ENCODE measurements around the gene HSD17B1. TPM values are rescaled to one million over a fixed set of nuclear protein-coding genes. Genes with fewer than 3 reads are reported as not detected.

HSD17B1 gene
- total RNA-seq, 1 experiment from 2014 or later, result 0.22 TPM

DNA sequence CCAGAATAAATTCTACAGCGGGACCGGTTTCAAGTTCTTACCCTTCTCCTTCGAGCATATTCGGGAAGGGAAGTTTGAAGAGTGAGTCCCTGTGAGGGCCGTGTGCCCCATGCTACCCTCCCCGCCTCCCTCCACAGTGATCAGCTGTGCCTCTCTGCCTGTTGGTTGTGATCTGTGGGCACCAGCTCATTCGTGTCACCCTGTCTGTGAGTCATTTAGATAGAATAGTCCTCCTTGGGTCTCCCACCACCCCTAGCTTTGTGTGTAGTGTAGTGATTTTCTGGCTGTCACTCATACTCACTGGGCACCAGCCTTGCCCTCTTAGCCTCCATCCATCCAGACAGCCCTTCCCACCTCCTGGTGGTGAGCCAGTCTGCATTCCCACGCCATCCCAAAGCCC, 31.7 kb upstream of the HSD17B1 start:
- no peak overlapping the region for H3K27ac ChIP-seq (ENCODE audit: low read length)
- H3K4me3 ChIP-seq (ENCODE audit: low read length), result no peak overlapping the region
- no peaks in the 10 kb centered on the region for H3K79me2 ChIP-seq (ENCODE audit: low read length)
- H3K4me1 ChIP-seq (ENCODE audit: low read length), result peaks cover 5% of the 10 kb centered on the region
- H2AFZ ChIP-seq (ENCODE audit: low read length), result no peak overlapping the region
- DNase-seq, result no peak
- no peaks in the 10 kb centered on the region for H3K36me3 ChIP-seq (ENCODE audit: insufficient read depth, low read length)
- no peaks in the 10 kb centered on the region for H3K9me2 ChIP-seq (replicated peaks; ENCODE audit: insufficient read depth, low read length)
- H4K20me1 ChIP-seq (ENCODE audit: insufficient read depth, low read depth, low read length), result no peaks in the 10 kb centered on the region
- no peak overlapping the region for H3K4me2 ChIP-seq (ENCODE audit: low read depth, low read length, poor library complexity, severe bottlenecking)
- no peaks in the 10 kb centered on the region for H3K9me3 ChIP-seq (ENCODE audit: low read length)
- no peaks in the 10 kb centered on the region for H3K27me3 ChIP-seq (ENCODE audit: low read length)
- H3K9ac ChIP-seq (ENCODE audit: low read length), result no peak overlapping the region

DNA sequence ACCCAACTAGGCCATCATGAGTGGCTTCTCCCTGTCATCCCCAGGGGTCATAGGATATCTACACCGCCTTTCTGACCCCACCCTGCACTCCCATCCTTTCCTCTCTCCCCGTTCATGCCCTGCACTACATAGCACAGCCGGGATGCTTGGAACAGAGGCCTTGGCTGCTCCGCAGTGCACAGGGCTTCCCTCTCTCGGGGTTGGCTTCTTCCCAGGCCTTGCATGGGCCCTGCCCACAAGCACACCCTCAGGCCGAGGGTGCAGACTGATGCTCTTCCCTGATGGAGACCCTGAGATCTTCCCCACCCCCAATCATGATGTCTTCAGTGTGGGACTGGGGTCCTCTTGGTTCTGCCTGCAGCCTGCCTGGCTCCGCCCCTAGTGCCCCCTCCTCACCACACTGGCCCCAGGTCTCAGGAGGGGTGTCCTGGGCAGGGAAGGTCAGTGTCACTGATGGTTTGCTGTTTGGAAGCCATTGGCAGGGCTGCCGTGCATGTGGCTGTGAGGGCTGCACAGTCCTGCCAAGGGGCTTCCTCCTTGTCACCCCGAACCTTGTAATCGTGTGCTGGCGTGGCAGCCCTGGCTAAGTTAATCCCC, 31.0 kb upstream of the HSD17B1 start:
- Histone ChIP-seq H3K9me3 (ENCODE audit: low read length) (no peaks in the 10 kb centered on the region), H3K27me3 (ENCODE audit: low read length) (no peaks in the 10 kb centered on the region), H4K20me1 (ENCODE audit: insufficient read depth, low read depth, low read length) (no peaks in the 10 kb centered on the region), H3K36me3 (ENCODE audit: insufficient read depth, low read length) (no peaks in the 10 kb centered on the region), H3K27ac (ENCODE audit: low read length) (no peak overlapping the region), H3K9ac (ENCODE audit: low read length) (no peak overlapping the region), H3K79me2 (ENCODE audit: low read length) (no peaks in the 10 kb centered on the region), H3K4me2 (ENCODE audit: low read depth, low read length, poor library complexity, severe bottlenecking) (no peak overlapping the region), H2AFZ (ENCODE audit: low read length) (no peak overlapping the region), H3K4me3 (ENCODE audit: low read length) (no peak overlapping the region), H3K4me1 (ENCODE audit: low read length) (peaks cover 5% of the 10 kb centered on the region), H3K9me2 (replicated peaks; ENCODE audit: insufficient read depth, low read length) (no peaks in the 10 kb centered on the region)
- no peak for DNase-seq

DNA sequence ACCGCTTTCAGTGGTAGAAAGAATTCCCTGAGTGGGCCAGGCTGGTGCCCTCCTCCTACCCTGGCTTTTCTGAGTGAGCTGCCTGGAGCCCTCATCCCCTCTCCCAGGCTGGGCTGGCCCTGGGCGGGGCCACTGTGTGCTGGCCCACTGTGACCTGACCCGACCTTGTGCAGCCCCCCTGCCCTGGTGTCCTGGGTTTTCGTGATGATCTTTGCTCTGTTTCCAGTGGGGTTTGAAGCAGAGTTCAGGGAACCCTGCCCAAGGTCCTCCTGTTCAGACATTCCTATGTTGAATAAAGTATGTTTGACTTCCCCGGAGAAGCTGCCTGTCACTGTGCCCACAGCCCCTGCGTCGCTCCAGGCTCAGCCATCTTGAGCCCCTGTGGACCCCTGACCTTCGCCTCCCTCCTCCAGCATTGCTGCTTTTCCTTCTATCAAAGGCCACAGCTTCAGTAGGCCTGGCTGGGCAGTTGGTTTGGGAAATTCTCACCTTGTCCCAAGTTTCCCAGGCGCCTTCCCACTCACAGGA, 30.4 kb upstream of the HSD17B1 start:
- Histone ChIP-seq H3K4me2 (ENCODE audit: low read depth, low read length, poor library complexity, severe bottlenecking) (no peak overlapping the region), H3K36me3 (ENCODE audit: insufficient read depth, low read length) (no peaks in the 10 kb centered on the region), H3K9me3 (ENCODE audit: low read length) (no peaks in the 10 kb centered on the region), H3K9me2 (replicated peaks; ENCODE audit: insufficient read depth, low read length) (no peaks in the 10 kb centered on the region), H3K79me2 (ENCODE audit: low read length) (no peaks in the 10 kb centered on the region), H3K9ac (ENCODE audit: low read length) (no peak overlapping the region), H3K27ac (ENCODE audit: low read length) (no peak overlapping the region), H2AFZ (ENCODE audit: low read length) (no peak overlapping the region), H4K20me1 (ENCODE audit: insufficient read depth, low read depth, low read length) (no peaks in the 10 kb centered on the region), H3K4me3 (ENCODE audit: low read length) (no peak overlapping the region), H3K27me3 (ENCODE audit: low read length) (no peaks in the 10 kb centered on the region), H3K4me1 (ENCODE audit: low read length) (peaks cover 5% of the 10 kb centered on the region)
- no peak for DNase-seq

DNA sequence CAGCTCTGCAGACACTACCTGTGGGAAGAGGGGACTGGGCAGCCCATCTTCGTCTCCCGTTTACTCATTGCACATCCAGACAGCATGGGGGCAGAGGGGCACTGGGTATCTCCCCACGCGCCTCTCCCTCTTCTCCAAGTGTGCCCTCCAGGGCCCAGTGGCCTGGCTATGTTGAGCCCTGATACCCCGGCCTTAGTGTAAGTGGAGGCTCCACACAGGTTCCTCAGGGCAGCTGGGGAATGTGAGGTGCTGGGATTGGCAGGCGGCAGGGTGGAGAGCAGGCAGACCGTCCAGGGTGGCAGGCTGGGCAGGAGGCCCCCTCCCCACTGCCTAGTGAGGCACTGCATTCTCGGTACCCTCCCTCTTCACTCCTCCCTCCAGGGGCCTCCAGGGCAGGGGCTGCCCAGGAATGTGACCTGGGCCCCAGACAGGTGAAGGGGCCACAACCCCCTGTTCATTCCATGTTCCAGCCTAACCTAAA, 29.9 kb upstream of the HSD17B1 start:
- no peak overlapping the region for H3K9ac ChIP-seq (ENCODE audit: low read length)
- no peaks in the 10 kb centered on the region for H3K9me2 ChIP-seq (replicated peaks; ENCODE audit: insufficient read depth, low read length)
- H3K9me3 ChIP-seq (ENCODE audit: low read length), result no peaks in the 10 kb centered on the region
- H3K27ac ChIP-seq (ENCODE audit: low read length), result no peak overlapping the region
- no peak for DNase-seq
- no peaks in the 10 kb centered on the region for H3K27me3 ChIP-seq (ENCODE audit: low read length)
- H2AFZ ChIP-seq (ENCODE audit: low read length), result no peak overlapping the region
- peaks cover 5% of the 10 kb centered on the region for H3K4me1 ChIP-seq (ENCODE audit: low read length)
- H3K36me3 ChIP-seq (ENCODE audit: insufficient read depth, low read length), result no peaks in the 10 kb centered on the region
- no peak overlapping the region for H3K4me3 ChIP-seq (ENCODE audit: low read length)
- no peak overlapping the region for H3K4me2 ChIP-seq (ENCODE audit: low read depth, low read length, poor library complexity, severe bottlenecking)
- H3K79me2 ChIP-seq (ENCODE audit: low read length), result no peaks in the 10 kb centered on the region
- no peaks in the 10 kb centered on the region for H4K20me1 ChIP-seq (ENCODE audit: insufficient read depth, low read depth, low read length)

DNA sequence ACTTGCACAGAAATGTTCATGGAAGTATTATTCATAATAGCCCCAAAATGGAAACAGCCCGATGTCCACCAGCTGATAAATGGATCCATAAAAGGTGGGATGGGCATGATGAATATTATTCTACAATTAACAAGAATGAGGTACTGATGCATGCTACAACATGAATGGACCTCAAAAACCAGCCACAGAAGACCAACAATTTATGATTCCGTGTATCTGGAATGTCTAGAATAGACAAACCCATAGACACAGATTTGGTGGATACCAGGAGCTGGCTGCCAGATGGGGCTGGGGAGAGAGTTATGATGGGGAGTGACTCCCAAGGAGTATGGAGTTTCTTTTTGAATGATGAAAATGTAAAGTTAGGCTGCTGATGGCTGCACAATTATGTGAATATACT, 27.5 kb upstream of the HSD17B1 start:
- no peak overlapping the region for H3K9ac ChIP-seq (ENCODE audit: low read length)
- H3K27ac ChIP-seq (ENCODE audit: low read length), result no peak overlapping the region
- DNase-seq, result no peak
- H3K79me2 ChIP-seq (ENCODE audit: low read length), result no peaks in the 10 kb centered on the region
- H3K4me2 ChIP-seq (ENCODE audit: low read depth, low read length, poor library complexity, severe bottlenecking), result no peak overlapping the region
- H3K36me3 ChIP-seq (ENCODE audit: insufficient read depth, low read length), result no peaks in the 10 kb centered on the region
- no peak overlapping the region for H2AFZ ChIP-seq (ENCODE audit: low read length)
- H3K9me3 ChIP-seq (ENCODE audit: low read length), result no peaks in the 10 kb centered on the region
- H3K4me1 ChIP-seq (ENCODE audit: low read length), result peaks cover 11% of the 10 kb centered on the region
- H3K9me2 ChIP-seq (replicated peaks; ENCODE audit: insufficient read depth, low read length), result no peaks in the 10 kb centered on the region
- H3K4me3 ChIP-seq (ENCODE audit: low read length), result no peak overlapping the region
- H4K20me1 ChIP-seq (ENCODE audit: insufficient read depth, low read depth, low read length), result no peaks in the 10 kb centered on the region
- no peaks in the 10 kb centered on the region for H3K27me3 ChIP-seq (ENCODE audit: low read length)

DNA sequence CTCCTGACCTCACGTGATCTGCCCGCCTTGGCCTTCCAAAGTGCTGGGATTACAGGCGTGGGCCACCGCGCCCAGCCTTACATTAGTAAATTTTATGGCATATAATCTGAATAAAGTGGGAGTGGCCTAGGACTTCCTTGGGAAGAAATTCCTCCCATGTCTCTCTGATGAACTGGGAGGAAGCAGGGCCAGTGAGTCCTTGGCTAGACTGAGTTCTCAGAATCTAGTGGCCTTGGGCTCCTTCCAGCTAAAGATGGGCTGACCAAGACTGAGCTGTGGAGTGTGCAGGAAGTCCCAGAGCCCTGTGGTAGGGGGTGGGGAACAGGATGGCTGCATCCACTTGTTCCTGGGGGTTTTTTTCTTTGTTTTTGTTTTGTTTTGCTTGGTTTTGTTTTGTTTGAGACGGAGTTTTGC, 26.7 kb upstream of the HSD17B1 start:
- no peaks in the 10 kb centered on the region for H3K36me3 ChIP-seq (ENCODE audit: insufficient read depth, low read length)
- no peak overlapping the region for H2AFZ ChIP-seq (ENCODE audit: low read length)
- no peaks in the 10 kb centered on the region for H3K27me3 ChIP-seq (ENCODE audit: low read length)
- no peak overlapping the region for H3K9ac ChIP-seq (ENCODE audit: low read length)
- no peak for DNase-seq
- no peak overlapping the region for H3K4me3 ChIP-seq (ENCODE audit: low read length)
- H3K9me3 ChIP-seq (ENCODE audit: low read length), result no peaks in the 10 kb centered on the region
- no peak overlapping the region for H3K4me2 ChIP-seq (ENCODE audit: low read depth, low read length, poor library complexity, severe bottlenecking)
- no peak overlapping the region for H3K27ac ChIP-seq (ENCODE audit: low read length)
- H4K20me1 ChIP-seq (ENCODE audit: insufficient read depth, low read depth, low read length), result no peaks in the 10 kb centered on the region
- H3K4me1 ChIP-seq (ENCODE audit: low read length), result peaks cover 15% of the 10 kb centered on the region
- H3K9me2 ChIP-seq (replicated peaks; ENCODE audit: insufficient read depth, low read length), result no peaks in the 10 kb centered on the region
- H3K79me2 ChIP-seq (ENCODE audit: low read length), result no peaks in the 10 kb centered on the region

DNA sequence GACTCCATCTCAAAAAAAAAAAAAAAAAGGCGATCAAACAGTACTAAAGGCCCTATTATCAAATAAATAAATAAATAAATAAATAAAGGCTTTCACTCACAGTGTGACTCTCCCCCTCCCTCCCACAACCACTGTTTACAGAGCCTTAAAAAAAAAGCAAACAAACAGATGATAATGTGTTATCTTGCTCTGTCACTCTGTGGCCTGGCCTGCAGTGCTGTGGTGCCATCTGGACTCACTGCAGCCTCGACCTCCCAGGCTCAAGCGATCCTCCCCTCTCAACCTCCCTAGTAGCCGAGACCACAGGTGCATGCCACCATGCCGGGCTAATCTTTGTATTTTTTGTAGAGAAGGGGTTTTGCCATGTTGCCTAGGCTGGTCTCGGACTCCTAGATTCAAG, 24.8 kb upstream of the HSD17B1 start:
- Histone ChIP-seq H3K9me2 (replicated peaks; ENCODE audit: insufficient read depth, low read length) (no peaks in the 10 kb centered on the region), H3K4me2 (ENCODE audit: low read depth, low read length, poor library complexity, severe bottlenecking) (no peak overlapping the region), H3K27ac (ENCODE audit: low read length) (no peak overlapping the region), H3K9ac (ENCODE audit: low read length) (no peak overlapping the region), H3K79me2 (ENCODE audit: low read length) (no peaks in the 10 kb centered on the region), H2AFZ (ENCODE audit: low read length) (no peak overlapping the region), H3K27me3 (ENCODE audit: low read length) (no peaks in the 10 kb centered on the region), H3K36me3 (ENCODE audit: insufficient read depth, low read length) (no peaks in the 10 kb centered on the region), H3K9me3 (ENCODE audit: low read length) (no peaks in the 10 kb centered on the region), H3K4me1 (ENCODE audit: low read length) (peaks cover 18% of the 10 kb centered on the region), H3K4me3 (ENCODE audit: low read length) (no peak overlapping the region), H4K20me1 (ENCODE audit: insufficient read depth, low read depth, low read length) (no peaks in the 10 kb centered on the region)
- no peak for DNase-seq

DNA sequence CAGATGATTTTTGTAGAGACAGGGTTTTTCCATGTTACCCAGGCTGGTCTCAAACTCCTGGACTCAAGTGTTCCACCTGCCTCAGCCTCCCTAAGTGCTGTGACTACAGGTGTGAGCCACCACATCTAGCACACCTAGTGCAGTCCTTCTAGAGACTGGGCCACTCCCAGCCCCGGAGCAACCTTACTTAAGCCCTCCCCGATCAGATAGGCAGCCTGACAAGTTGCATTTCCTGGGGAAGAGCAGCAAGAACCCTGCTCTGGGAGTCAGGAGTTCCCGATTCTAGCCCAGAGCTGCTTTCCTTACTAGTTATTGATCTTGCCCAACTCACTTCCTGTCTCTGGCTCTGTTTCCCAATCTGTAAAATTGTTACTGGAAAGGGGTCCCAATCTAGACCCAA, 23.7 kb upstream of the HSD17B1 start:
- peaks cover 17% of the 10 kb centered on the region for H3K4me1 ChIP-seq (ENCODE audit: low read length)
- DNase-seq, result no peak
- no peak overlapping the region for H2AFZ ChIP-seq (ENCODE audit: low read length)
- no peaks in the 10 kb centered on the region for H3K27me3 ChIP-seq (ENCODE audit: low read length)
- no peaks in the 10 kb centered on the region for H3K36me3 ChIP-seq (ENCODE audit: insufficient read depth, low read length)
- no peaks in the 10 kb centered on the region for H3K9me3 ChIP-seq (ENCODE audit: low read length)
- H4K20me1 ChIP-seq (ENCODE audit: insufficient read depth, low read depth, low read length), result no peaks in the 10 kb centered on the region
- no peaks in the 10 kb centered on the region for H3K79me2 ChIP-seq (ENCODE audit: low read length)
- H3K27ac ChIP-seq (ENCODE audit: low read length), result no peak overlapping the region
- no peak overlapping the region for H3K9ac ChIP-seq (ENCODE audit: low read length)
- H3K4me2 ChIP-seq (ENCODE audit: low read depth, low read length, poor library complexity, severe bottlenecking), result no peak overlapping the region
- no peaks in the 10 kb centered on the region for H3K9me2 ChIP-seq (replicated peaks; ENCODE audit: insufficient read depth, low read length)
- no peak overlapping the region for H3K4me3 ChIP-seq (ENCODE audit: low read length)
